Right lobe of liver (tissue), 6 donors: ENCODE data around the gene ENTPD2. TPM values are rescaled to one million over a fixed set of nuclear protein-coding genes. Genes with fewer than 3 reads are reported as not detected.

Experiments
- ATAC-seq, 4 donors: fragments of 200-7000 bp; cut with Tn5 transposase; one replicate each; pipeline ENCODE4 v1.9.1; 2020; ENCODE audit warnings: mild to moderate bottlenecking in 4 of 4, moderate library complexity in 4 of 4
- DNase-seq, 3 donors: peaks; one replicate each; pipeline ENCODE4 v3.0.0-alpha.2; 2020
- H3K27ac ChIP-seq, 3 donors: fragments of 200-600 bp; one replicate each; pipeline ENCODE4 v1.8.0; 2022
- H3K27me3 ChIP-seq, 2 donors: fragments of 200-600 bp; one replicate each; pipeline ENCODE4 v1.8.0; 2022
- H3K36me3 ChIP-seq, 4 donors: fragments of 200-600 bp; sonication (generic) in 1 of 4; one replicate each; pipeline versions ENCODE4 v1.5.1 to v1.8.0; 2017 to 2022; ENCODE audit warnings: control low read depth in 1 of 4
- H3K4me1 ChIP-seq, 4 donors: fragments of 200-600 bp; sonication (generic) in 1 of 4; one replicate each; pipeline versions ENCODE4 v1.5.1 to v1.8.0; 2017 to 2022; ENCODE audit warnings: control low read depth in 1 of 4
- H3K4me3 ChIP-seq, 3 donors: fragments of 200-600 bp; one replicate each; pipeline ENCODE4 v1.8.0; 2022
- H3K9me3 ChIP-seq, 4 donors: fragments of 200-600 bp; sonication (generic) in 1 of 4; one replicate each; pipeline versions ENCODE4 v1.5.1 to v1.8.0; 2017 to 2022; ENCODE audit warnings: control low read depth in 1 of 4
- CTCF ChIP-seq, 4 donors: fragments of 200-600 bp in 3 of 4; fragments of 450-650 bp in 1 of 4; IDR thresholded peaks; one replicate each; pipeline versions ENCODE4 v1.5.1 to v1.8.0; 2016 to 2022; ENCODE audit warnings: antibody characterized with exemption in 4 of 4, mild to moderate bottlenecking in 2 of 4
- POLR2A ChIP-seq: fragments of 450-650 bp; IDR thresholded peaks from one replicate; pipeline ENCODE4 v1.6.1; 2017; ENCODE audit warnings: antibody characterized with exemption, mild to moderate bottlenecking
- WGBS: methylation state at CpG from one replicate; pipeline ENCODE4 v1.1.6; 2018; ENCODE audit warnings: low coverage, low lambda C conversion rate; ENCODE audit not compliant: insufficient coverage; ENCODE audit errors: missing lambda C conversion rate; 5-methylcytosine and 5-hydroxymethylcytosine counted together
- intact Hi-C, 2 donors: fragments of 100-400 bp; cut with DNase I; formaldehyde crosslinking; loops; one replicate each; pipeline versions ENCODE4 v1.11.2 to v1.14.1; 2022
- total RNA-seq, 6 experiments: library from RNA; depleted of rRNA in 2 of 6; stranded (reverse); fragments of >200 nt in 2 of 6; fragmentation: NEBNext Ultra II Directional in 3 of 6; extraction: Animal tissue kit (Norgen Biotek cat#: 25700) in 3 of 6; gene quantifications; one replicate each; pipeline versions ENCODE4 v1.1.0 to v1.2.4, GENCODE V29; 2016 to 2023
- donor health status: DM: no; HTN: yes; CAD: no.
- donor health status: DM: no; HTN: no; CAD: no.
- donor health status: DM: no; HTN: no; CAD: no.
- donor health status: DM: no; HTN: yes; CAD: no.
- donor health status: DM: no; HTN: yes; CAD: no.

The ENTPD2 gene
- total RNA-seq, 6 experiments from 2014 or later: 0.50 to 2.1 (median 0.80) TPM

GRCh38 chr9:137054932-137055384 is 1.1 kb upstream of the ENTPD2 start:
- TF ChIP-seq CTCF (IDR thresholded peaks at IDR 0.05) (no peak), POLR2A (no peak)
- no CpG with 5 or more reads among the region's 17 CpGs for WGBS
- Histone ChIP-seq H3K9me3 (no peaks in the 10 kb centered on the region), H3K4me1 (peaks cover 2 to 27% (median 11%) of the 10 kb centered on the region in 4 donors), H3K27ac (peak overlapping the region in 2 of 3 donors; percentile 70 to 81), H3K36me3 (no peaks in the 10 kb centered on the region), H3K27me3 (no peaks in the 10 kb centered on the region), H3K4me3 (peak overlapping the region; percentile 29 to 53 (median 51))
- DNase-seq (peak in 2 of 3 donors; percentile 37 to 88), ATAC-seq (peak; percentile 15 to 70 (median 69))
- intact Hi-C loops: no loop called here

- DNase-seq (peak in 1 of 3 donors; percentile 27), ATAC-seq (no peak)
- Histone ChIP-seq H3K27ac (no peak overlapping the region), H3K27me3 (no peaks in the 10 kb centered on the region), H3K9me3 (no peaks in the 10 kb centered on the region), H3K4me3 (peak overlapping the region; percentile 29 to 53 (median 51)), H3K4me1 (peaks cover 2 to 27% (median 11%) of the 10 kb centered on the region in 4 donors), H3K36me3 (no peaks in the 10 kb centered on the region)
- TF ChIP-seq CTCF (IDR thresholded peaks at IDR 0.05) (no peak), POLR2A (no peak)
- WGBS: 40% methylated on average over 1 of the region's 71 CpGs
- intact Hi-C loops: no loop called here
Observed at GRCh38 chr9:137052998-137053943, 590 bp downstream of the ENTPD2 start.

- intact Hi-C loops: no loop called here
- no peak for ATAC-seq
- DNase-seq: no peak
- WGBS: no CpG with 5 or more reads among the region's 8 CpGs
- H3K4me3 ChIP-seq: no peak overlapping the region
- no peaks in the 10 kb centered on the region for H3K36me3 ChIP-seq
- peaks cover 2 to 27% (median 11%) of the 10 kb centered on the region in 4 donors for H3K4me1 ChIP-seq
- H3K27ac ChIP-seq: no peak overlapping the region
- TF ChIP-seq CTCF (IDR thresholded peaks at IDR 0.05) (no peak), POLR2A (no peak)
- peaks cover 0 to 10% of the 10 kb centered on the region in 2 donors for H3K27me3 ChIP-seq
- no peaks in the 10 kb centered on the region for H3K9me3 ChIP-seq
Observed at GRCh38 chr9:137052293-137052692, 1.6 kb downstream of the ENTPD2 start.

GRCh38 chr9:137051145-137051724 is 2.6 kb downstream of the ENTPD2 start:
- no peak for DNase-seq
- H3K27me3 ChIP-seq: peaks cover 0 to 18% of the 10 kb centered on the region in 2 donors
- no peak for TF ChIP-seq POLR2A
- no peak for TF ChIP-seq CTCF (IDR thresholded peaks at IDR 0.05)

More at GRCh38 chr9:137051145-137051724, 2.6 kb downstream of the ENTPD2 start:
- intact Hi-C loops: no loop called here
- no peaks in the 10 kb centered on the region for H3K9me3 ChIP-seq
- H3K36me3 ChIP-seq: no peaks in the 10 kb centered on the region
- no peak overlapping the region for H3K4me3 ChIP-seq
- peaks cover 2 to 29% (median 11%) of the 10 kb centered on the region in 4 donors for H3K4me1 ChIP-seq
- WGBS: 95% methylated on average over 4 of the region's 17 CpGs
- ATAC-seq: no peak
- H3K27ac ChIP-seq: no peak overlapping the region
